ENCODE data around the gene RASGRF2.

GRCh38 chr5:81105261-81105877 is 145.2 kb downstream of the RASGRF2 start:
- TF ChIP-seq EZH2phosphoT487 (IDR thresholded peaks at IDR 0.05; ENCODE audit: borderline replicate concordance, low read length) (no peak), CTCF (conservative IDR thresholded peaks at IDR 0.05; ENCODE audit: low read depth, low read length) (no peak), EZH2 (IDR thresholded peaks at IDR 0.05; ENCODE audit: low read length, unreplicated experiment) (no peak)

Measured in PC-3 (cell line).